Stimulated activated CD8-positive, alpha-beta memory T cell treated with anti-CD3 and anti-CD28 coated beads, Interleukin-4, amount 100 ng/mL, for 48 hours (primary cell): ENCODE results near the gene GAPVD1.
"Not testable (repeated sequence)": the region's sequence is repeated elsewhere in the genome, so short reads cannot be mapped to it uniquely, and the experiment has no call there.

ENCODE experiments used
- DNase-seq: peaks from one replicate; pipeline ENCODE4 v3.0.0-alpha.2; 2020

The GAPVD1 gene

DNA sequence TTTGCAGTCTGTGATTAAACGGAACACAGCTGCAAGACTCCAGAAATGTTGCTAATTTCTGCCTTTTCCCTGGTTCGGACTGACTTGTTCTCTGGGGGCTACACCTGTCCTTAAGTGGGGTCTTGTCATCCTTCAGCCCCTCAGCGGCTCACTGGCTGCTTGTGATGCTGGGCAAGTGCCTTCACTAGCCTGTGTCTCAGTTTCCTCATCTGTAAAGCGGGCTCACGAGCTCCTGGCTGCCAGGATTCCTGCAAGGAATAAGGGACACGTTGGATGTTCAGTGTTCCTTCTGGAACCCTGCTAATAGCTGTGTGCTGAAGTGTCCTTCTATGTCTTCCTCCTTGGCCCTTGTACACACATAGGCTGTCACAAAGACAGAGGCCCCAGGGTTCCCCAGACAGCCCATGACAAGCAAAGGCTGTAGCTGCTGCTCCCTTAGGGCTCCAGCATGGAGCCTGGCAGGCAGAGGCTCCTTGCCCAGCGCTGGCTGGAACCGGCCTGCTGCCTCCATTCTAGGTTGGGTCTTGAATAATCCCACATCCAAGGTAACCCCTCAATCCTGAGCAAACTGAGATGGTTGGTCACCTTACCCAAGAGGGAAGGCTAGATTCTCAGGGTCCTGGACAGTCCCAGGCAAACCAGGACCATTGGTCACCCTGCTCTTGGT is 116.1 kb downstream of the GAPVD1 start:
- DNase-seq, result no peak

DNA sequence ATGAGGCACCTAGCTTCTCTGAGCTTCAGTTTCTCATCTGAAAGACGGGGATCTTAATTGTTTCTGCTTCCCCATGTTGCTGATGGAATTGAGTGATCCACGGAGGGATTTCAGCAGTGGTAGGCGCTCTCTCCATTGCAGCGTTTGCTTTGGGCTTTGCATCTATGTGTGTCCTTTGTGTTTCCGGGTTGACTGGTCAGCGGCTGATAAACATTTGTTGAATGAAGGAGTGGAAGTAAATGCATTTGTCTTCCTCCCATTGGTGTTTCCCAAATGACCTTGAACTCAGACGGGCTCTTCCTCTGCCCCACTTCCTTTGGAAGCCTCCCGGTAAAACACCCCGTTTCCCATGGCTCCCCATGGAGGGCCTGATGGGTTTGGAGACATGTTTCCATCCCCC is 117.2 kb downstream of the GAPVD1 start:
- no peak for DNase-seq

DNA sequence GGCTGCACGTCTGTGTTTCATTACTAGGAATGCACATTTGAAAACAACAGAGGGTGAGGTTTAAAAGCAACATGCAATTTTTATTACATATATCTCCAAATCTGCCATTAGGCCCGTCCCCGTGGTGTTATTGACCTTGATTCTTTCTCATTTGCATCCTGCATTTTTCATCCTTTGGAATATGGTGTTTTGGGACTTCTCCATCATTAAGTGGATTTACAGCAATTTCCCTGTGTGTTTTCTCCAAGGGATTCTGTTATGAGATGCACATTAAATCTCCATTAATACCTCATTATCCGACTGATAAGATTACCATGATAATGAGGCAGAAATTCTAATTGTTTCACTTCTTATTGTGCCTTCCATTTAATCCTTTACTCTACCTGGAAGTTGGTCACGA is 117.6 kb downstream of the GAPVD1 start:
- no peak for DNase-seq

DNA sequence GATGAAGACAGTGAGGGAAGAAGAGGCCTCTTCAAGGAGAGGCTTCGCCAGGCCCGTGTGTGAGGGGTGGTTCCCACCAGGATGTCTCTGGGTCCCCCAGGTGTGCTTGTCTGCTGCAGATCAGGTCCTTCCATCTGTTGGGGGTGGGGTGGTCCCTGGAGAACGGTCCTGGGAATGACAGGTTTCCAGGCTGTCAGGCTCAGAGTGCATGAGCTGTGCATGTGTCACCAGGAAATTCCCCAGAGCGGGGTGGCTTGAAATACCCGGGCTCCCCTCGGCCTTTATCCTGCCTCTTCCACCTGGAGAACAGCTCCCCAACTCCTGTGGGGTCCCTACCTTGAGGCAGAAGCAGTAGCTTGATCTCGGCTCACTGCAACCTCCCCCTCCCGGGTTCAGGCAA is 118.8 kb downstream of the GAPVD1 start:
- DNase-seq, result no peak

DNA sequence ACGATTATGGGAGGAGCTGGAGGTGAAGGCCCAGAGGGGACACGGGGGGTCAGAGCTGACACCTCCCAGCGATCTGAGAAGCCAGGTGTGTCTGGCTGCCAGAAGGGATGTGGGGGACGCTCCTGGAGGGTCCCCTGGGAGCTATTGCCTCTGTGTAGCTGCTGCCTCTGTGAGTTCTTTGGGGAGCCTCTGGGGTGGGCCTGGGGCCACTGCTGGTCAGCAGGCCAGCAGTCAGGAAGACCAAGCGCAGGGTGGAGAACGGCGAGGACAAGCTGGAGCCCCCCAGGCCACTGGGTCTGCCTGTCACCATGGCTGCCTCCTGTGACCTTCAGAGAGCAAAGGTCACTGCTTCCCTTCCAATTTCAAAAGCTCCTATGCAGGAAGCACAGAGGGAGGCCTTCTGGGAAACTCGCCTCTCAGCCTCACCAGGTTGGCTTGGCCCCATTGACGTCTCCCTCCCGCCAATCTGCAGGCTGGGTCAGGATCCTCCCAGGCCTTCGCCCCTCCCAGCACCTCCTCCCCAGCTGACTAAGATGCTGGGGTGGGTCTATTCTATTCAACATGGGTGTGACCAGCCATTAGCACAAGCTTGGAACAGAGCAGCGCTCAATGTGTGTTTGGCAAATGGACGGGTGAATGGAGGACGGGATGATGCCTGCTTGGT is 126.4 kb downstream of the GAPVD1 start:
- no peak for DNase-seq

DNA sequence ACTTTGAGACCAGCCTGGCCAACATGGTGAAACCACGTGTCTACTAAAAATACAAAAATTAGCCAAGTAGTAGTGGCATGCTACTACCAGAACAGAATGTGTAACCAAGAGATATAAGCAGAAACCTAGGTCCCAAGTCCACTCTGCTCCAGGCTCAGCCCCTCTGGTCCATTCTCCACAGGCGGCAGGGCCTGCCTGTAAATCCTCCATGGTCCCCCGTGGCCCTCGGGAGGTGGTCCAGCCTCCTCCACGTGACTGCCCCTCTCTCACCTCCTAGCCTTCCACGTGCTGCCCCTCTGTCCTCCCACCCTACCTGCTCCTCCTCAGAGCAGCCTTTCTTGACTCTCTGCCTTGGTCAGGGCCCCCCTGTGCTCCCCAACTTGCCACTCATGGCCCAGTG is 127.4 kb downstream of the GAPVD1 start:
- DNase-seq, result no peak

DNA sequence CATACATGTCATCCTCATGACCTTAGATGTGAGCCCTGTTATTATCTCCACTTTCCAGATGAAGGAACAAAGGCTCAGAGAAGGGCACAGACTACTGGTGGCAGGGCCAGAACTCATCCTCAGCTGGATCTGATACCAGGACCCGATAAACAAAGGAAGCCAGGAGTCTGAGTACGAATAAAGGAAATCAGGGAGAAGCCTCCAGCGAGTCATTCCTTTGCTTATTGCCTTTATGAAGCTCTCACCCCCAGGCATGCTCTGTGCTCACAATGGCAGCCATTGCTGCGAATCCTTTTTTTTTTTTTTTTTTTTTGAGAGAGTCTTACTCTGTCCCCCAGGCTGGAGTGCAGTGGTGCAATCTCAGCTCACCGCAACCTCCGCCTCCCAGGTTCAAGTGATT is 130.1 kb downstream of the GAPVD1 start:
- DNase-seq, result no peak

DNA sequence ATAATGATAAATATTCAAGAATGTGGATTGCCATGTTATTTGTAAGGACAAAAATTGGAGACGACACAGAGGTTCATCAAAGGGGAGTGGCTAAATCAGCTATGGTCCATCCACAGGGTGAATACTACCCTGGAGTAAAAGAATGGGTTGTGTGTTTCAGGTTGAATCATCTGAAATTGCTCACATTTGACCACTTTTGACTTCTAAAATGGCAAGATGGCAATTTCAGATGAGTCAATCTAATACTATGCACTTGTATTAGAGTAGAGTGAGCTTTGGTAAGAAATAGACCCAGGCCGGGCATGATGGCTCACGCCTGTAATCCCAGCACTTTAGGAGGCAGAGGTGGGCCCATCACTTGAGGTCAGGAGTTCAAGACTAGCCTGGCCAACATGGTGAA is 131.8 kb downstream of the GAPVD1 start:
- DNase-seq, result no peak

DNA sequence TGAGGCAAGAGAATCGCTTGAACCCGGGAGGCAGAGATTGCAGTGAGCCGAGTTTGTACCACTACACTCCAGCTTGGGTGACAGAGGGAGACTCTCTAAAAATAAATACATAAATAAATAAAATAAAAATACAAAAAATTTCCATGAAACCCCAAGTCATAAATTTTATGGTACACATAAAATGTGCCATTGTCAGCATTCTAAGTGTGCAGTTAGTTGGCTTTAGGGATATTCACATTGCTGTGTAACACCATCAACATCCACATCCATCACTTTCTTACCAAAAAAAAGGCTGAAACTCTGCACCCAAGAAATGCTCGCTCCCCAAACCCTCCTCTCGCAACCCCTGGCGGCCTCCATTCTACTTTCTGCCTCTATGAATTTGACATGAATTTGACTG is 135.2 kb downstream of the GAPVD1 start:
- DNase-seq, result no peak

DNA sequence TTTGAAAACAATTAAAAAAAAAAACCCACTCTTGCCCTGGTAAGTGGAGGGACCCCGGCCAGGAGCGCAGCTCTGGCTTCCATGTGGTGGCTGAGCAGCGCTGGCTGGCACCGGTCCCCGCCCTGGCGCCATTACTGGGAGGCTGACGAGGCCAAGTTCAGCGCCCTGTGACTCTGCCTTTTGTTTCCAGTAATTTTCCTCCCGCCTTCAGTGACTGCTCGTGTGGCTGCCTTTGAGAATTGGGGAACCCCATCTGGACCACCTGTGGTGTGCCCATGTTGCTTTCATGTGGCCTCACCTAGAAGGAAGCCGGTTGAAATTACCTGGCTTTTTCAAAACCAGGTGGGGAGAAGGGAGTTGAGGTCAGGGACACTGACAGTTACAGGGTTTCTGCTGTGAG is 136.1 kb downstream of the GAPVD1 start:
- DNase-seq, result no peak

DNA sequence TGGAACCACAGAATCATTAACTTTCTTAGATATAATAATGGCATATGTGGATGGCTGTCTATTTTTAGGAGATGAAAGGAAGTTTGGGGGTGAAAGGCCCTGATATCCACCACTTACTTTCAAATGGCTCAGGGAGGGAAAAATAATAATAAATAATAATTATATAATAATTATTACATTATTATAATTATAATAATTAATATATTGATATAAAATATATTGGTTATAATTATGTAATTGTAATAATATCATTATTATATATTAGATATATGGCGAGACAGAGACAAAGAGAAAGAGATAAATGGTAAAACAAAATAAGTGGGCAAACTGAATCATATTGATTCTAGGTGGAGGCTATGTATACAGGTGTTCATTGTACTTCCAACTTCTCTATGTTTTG is 136.6 kb downstream of the GAPVD1 start:
- DNase-seq, result no peak

DNA sequence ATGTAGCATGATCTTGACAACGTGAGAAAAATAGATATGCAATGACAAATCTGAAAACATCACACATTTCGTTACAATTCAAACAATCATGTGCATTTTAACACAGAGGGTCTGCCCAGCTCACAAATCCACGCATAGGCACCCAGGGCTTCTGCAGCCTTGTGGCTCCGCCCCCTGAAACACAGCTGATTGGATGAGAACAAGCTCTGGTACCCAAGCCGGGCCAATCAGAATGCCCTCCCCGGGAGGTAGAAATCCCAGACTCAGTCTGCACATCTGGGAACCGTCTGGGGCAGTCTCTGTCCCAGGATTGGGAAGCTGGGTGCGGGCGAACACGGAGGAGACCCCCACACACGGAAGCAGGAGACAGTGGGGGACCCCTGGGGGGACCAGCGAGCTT is 137.5 kb downstream of the GAPVD1 start:
- DNase-seq, result no peak

DNA sequence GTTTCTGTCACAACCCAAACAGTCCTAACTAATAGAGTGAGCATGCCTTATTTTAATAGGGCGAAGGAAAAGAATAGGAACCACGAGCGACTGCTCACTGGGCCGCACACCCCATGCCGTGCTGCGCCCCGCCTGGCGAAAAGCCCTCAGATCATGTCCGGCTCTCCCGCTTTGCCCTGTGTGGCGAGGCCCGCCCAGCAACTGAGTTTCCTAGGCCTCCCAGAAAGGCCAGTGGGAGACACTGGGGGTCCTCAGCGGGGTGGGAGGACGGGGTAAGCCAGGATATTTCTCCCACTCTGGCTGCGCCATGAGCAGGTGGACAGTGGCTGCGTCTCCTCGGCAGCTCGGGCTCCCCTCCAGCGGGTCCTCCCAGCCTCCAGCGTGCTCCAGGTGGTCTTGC is 138.0 kb downstream of the GAPVD1 start:
- DNase-seq, result no peak

DNA sequence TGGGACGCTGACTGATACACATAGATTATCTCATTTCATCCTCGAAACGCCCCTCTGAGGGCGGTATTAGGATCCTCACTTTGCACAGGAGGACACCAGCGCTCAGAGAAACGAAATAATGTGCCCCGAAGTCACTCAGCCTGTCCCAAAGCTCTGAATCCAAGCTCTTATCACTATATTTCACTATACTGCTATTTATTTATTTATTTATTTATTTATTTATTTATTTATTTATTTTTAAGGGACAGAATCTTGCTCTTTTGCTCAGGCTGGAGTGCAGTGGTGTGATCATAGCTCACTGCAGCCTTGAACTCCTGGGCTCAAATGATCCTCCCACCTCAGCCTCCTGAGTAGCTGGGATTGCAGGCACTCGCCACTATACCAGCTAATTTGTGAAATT is 138.6 kb downstream of the GAPVD1 start:
- DNase-seq, result not testable (repeated sequence)

DNA sequence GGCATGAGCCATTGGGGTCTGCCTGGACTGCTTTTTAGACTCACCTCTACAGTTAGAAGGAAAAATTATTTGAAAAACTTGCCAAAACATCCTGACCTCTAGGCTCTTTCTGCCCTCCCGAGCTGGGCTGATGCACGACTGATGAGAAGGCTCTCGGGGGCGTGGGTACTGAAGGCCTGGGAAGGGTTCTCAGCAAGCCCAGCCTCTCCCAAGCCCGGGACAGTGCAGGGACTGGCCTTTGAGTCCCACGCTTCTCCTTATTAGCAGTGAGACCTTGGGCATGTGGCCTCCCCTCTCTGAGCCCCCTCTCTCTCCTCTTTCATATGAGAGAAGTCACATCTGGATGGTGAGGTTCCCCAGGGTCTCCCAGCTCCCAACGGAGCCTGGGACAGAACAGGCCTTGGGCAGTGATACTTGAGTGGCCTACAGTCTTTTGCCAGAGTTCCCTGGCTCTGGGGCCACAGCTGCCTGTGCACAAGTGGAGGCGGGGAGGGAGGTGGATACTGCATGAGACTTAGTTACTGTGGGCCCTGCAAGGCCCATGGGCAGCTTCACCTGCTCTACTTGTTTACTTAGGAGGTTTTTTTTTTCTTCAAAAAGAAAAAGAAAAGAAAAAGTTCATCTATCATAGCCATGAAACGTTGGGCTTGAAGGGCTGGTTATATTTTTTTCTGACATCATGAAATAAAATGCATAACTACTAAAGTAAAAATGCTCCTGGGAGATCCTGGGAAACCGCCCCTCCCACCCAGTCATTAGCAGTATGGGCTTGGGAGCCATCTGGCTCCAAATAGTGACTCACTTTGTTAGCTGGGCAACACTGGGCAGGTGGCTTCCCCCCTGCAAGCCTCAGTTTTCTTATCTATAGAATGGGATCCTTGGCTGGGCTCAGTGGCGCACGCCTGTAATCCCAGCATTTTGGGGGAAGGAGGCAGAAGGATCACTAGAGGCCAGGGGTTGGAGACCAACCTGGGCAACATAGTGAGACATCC is 139.4 kb downstream of the GAPVD1 start:
- DNase-seq, result no peak

DNA sequence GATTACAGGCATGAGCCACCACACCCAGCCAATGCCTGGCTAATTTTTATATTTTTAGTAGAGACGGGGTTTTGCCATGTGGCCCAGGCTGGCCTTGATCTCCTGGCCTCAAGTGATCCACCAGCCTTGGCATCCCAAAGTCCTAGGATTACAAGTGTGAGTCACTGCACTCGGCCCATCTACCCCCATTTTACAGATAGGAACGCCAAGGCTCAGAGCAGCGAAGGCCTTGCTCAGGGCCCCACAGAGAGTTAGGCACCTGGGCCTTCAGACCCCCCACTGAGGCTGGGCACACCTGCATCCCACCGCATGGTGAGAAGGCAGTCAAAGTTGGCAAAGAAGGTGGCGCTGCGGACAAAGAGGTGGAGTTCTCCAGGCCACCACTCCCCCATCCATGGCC is 143.1 kb downstream of the GAPVD1 start:
- DNase-seq, result no peak

DNA sequence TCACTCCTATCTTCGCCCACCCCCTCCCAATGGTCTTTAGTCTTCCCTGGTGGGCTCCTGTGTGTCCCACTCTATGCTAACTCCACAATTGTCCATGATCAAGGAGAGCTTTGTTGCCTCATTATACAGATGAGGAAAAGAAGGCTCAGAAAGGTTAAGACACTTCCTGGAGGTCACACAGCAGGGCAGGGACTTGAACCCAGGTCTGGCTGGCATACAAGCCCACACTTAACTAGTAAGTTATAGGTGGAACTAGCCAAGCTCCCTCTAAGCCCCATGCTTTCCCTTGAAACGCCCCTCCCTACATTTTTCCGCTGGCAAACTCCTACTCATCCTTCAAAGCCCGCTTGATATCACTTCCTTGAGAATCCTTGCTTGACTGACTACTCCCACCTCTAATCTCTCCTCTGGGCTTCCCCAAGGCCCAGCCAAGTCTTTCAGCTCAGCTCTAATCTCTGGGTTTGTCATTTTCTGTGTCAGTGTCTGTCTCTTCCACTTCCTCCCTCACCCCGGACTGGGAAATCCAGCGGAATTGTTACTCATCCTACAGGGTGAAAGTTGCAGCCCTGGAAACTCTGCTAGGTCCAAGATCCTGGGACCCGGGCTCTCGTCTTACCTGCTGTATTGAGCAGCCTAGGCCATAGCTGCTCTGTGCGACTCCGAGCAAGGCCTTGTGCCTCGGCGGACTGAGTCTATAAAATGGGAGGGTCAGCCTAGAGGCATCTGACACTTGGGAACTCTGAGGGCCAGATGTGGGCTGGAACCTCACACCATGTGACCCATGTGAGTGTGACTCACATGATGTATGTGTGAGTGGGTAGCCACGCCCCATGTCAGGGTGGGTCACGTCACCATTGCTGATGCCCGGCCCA is 144.5 kb downstream of the GAPVD1 start:
- DNase-seq, result no peak

DNA sequence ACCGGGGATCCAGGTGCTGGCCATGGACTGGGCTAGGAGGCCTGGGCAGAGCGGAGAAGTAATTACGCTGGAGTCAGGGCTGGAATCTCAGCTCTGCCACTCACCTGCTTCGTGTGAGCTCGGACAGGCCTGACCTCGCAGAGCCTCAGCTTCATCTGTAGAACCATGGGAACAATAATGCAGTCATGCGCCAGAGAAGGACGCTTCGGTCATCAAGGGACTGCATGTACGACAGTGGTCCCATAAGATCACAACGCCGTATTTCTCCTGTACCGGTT is 145.1 kb downstream of the GAPVD1 start:
- no peak for DNase-seq

DNA sequence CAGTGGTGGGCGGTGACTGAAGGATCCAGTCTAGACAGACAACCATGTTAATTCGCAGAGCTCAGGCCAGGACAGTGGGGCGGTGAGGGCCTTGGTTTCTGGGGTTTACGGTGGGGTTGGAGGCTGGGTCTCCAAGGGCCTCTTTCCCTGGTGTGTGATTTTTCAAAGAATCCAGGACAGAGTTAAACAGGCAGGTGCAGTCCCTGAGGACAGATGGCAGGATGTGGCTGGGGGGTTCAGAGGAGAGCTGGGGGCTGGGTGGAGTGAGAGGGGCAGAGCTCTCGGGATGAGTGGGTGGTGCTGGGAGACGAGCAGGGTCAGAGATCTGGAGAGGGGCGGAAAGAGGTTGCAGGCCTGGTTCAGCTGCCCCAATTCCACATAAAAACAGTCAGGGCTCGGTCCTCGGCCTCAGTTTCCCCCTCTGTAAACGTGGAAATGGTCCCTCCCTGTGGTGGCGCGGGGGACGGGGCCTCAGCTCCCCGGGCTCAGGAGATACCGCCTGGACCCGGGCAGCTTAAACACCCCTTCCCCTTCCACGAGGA is 145.9 kb downstream of the GAPVD1 start:
- DNase-seq, result no peak

DNA sequence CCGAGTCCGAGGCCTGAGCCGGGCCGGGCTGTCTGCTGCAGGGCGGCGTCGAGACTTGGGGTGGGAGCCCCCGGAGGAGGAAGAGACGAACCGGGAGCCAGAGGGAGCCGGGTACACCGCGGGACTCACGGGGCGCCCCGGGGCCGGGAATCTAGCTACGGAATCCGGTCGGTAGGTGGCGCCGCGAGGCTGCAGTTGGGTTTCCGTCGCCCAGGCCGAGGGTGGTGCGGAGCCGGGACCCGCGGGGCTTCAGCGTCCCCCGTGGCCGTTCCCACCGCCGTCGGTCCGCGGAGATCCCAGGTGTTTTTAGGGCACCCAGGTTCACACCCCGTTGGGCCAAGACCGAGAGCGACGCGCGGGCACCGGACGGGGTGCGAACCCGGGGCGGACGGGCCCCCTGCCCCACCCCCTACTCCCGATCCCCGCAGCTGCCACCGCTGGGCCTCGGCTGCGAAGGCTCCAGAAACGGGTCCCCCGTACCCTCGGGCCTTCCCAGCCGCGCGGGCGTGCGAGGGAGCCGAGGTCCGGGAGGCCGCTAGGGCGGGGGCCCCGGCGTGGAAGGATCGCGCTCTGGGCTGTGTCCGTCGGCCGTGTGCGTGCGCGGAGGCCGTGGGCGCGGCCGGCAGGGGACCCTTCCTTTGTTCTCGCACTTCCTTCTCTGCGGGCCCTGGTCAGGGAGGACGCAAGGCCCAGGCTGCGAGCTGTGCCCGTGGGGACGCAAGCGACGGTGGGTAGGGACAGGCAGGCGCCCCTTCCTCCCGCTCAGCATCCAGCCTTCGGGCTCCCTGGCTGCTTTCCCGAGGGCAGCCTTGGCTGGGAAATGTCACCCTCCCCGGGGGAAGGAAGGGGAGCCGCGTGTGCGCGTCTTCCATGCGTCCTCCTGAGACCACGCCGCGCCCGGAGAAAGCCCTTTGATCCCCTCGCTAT is 146.6 kb downstream of the GAPVD1 start:
- DNase-seq, result peak; percentile 91

DNA sequence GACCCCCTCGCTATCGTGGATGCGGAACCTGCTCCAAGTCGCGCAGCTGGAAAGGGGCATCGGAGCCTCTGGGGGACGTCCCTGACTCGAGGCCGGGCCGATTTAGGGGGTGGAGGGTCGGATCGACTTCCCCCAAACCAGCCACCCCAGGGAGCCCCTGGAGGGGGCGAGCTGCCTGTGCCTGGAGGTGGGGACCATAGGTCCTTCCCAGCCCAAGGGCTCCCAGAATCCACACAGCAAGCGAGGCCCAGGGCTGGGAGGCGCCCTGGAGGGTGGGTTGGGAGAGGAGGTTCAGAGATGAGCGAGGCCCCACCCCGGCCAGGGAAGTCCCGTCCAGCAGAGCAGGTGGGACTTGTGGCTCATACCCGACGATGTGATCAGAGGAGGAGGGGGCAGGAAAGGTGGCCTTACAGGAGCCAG is 147.6 kb downstream of the GAPVD1 start:
- DNase-seq, result no peak
